Spinal cord (tissue), 4 donors: ENCODE measurements around the gene MOCS1. TPM values are rescaled to one million over a fixed set of nuclear protein-coding genes. Genes with fewer than 3 reads are reported as not detected.

Source experiments
- polyA plus RNA-seq, 2 donors: library from polyadenylated mRNA; unstranded; fragments of 120-200 nt; gene quantifications; one replicate each; pipeline ENCODE4 v1.2.1, GENCODE V29; 2013; ENCODE audit not compliant: insufficient read length in 2 of 2
- total RNA-seq, 2 donors: library from RNA; depleted of rRNA in 1 of 2; stranded (reverse); fragments of 120-200 nt in 1 of 2; fragments of >200 nt in 1 of 2; gene quantifications; one replicate each; pipeline versions ENCODE4 v1.2.3 to v1.2.4, GENCODE V29; 2013 to 2014

MOCS1 gene
- total and polyA plus RNA-seq, 4 donors = 9.6 to 15.4 (median 12.5) TPM

Other genes with a start within 250 kb of the MOCS1 start
- gene KIF6, start 209.1 kb downstream of the MOCS1 start, total RNA-seq = 1 to 10 TPM; 2.0 to 4.8 TPM
- 1 to 10 TPM; 2.4 to 3.3 TPM for gene KIF6, start 209.1 kb downstream of the MOCS1 start, polyA plus RNA-seq
- gene DAAM2, start 142.1 kb downstream of the MOCS1 start, total RNA-seq = 10 to 100 TPM; 79.5 to 95.6 TPM
- 100 to 1,000 TPM; 118 to 159 TPM for gene DAAM2, start 142.1 kb downstream of the MOCS1 start, polyA plus RNA-seq